GM18505 (cell line): Measurements from ENCODE around the gene AOC3.

Experiments
- ATAC-seq: cut with Tn5 transposase; IDR thresholded peaks from one replicate; pipeline ENCODE4 v1.9.1; 2021; ENCODE audit not compliant: unreplicated experiment
- POLR2A ChIP-seq: IDR thresholded peaks from 4 replicates; pipeline ENCODE4 v1.6.1; 2011; ENCODE audit warnings: borderline replicate concordance; ENCODE audit not compliant: insufficient read depth, insufficient read length; ENCODE audit errors: extremely low read depth

The AOC3 gene, protein sequence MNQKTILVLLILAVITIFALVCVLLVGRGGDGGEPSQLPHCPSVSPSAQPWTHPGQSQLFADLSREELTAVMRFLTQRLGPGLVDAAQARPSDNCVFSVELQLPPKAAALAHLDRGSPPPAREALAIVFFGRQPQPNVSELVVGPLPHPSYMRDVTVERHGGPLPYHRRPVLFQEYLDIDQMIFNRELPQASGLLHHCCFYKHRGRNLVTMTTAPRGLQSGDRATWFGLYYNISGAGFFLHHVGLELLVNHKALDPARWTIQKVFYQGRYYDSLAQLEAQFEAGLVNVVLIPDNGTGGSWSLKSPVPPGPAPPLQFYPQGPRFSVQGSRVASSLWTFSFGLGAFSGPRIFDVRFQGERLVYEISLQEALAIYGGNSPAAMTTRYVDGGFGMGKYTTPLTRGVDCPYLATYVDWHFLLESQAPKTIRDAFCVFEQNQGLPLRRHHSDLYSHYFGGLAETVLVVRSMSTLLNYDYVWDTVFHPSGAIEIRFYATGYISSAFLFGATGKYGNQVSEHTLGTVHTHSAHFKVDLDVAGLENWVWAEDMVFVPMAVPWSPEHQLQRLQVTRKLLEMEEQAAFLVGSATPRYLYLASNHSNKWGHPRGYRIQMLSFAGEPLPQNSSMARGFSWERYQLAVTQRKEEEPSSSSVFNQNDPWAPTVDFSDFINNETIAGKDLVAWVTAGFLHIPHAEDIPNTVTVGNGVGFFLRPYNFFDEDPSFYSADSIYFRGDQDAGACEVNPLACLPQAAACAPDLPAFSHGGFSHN

DNA sequence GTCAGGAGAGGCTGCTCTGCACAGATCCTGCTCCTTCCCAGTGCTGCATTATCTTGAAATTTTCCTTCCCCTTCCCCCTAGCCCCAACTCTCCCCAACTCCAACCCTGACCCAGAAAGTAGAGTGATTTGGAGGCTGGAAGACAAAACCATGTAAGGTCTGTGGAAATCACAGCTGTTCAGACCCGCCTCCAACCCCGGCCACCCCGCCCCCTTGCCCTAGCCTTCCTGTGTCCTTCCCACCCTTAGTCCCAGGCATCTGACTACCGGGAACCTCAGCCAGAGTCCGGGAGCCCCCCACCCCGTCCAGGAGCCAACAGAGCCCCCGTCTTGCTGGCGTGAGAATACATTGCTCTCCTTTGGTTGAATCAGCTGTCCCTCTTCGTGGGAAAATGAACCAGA, at the start of gene AOC3:
AOC3 (plus strand) TSS at position 246 of the 400 bp plus-strand sequence; CDS start at position 391, 145 bp downstream.
- TF ChIP-seq POLR2A: no peak
- ATAC-seq: no peak

DNA sequence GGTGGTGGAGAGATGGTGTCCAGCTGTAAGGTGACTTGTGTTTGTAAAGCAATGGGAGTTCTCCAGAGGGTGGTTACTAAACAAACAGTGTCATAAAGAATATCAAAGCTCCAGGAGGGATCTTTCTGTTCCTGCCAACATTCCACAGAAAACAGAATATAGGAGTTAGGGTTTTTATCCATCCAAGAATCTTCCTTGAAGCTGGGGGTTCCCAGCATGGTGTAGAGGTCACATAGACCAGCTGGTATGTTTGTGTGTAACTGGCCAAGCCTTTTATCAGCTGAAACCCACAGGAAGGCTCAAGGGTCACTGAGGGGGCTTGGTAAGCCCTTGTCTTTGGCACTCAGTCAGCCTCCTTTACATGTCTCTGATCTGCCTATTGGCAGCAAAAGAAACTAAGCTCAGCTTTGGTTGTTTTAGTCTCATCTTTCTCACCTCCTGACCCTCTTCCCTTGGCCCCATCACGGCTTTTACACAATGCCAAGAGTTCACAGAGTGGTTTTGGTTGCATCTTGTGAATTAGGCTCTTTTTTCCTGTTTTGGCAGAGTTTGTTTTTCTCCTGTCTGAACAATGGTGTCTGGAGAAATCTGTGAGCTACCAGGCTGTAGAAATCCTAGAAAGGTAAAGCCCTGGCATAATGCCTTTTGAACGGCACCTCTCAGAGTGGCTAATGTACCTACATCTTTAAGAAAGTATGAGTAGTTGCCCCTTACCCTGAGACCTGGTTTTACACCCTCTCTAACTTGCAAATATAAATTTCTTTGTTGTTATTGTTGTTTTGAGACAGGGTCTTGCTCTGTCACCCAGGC, 47.7 kb upstream of the AOC3 start:
- no peak for TF ChIP-seq POLR2A
- ATAC-seq: no peak

DNA sequence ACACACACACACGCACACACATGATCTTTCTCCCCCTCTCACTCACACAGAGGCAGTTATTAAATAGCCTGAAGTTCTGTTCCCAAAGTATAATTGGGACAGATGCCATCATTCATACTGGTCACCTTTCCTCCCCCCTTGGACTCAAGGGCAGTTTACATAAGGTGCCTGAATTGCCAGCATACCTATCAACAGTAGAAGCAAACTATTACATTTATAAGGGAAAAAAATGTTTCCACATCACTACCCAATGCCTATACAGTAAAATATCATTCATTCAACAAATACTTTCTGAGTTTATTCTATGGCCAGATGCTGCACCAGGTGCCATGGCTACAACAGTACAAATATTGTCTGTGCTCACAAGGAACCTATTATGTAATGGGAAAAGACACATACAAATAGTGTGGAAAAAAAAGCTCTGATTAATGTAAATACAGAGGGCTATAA, 46.1 kb upstream of the AOC3 start:
- TF ChIP-seq POLR2A: no peak
- ATAC-seq: no peak

DNA sequence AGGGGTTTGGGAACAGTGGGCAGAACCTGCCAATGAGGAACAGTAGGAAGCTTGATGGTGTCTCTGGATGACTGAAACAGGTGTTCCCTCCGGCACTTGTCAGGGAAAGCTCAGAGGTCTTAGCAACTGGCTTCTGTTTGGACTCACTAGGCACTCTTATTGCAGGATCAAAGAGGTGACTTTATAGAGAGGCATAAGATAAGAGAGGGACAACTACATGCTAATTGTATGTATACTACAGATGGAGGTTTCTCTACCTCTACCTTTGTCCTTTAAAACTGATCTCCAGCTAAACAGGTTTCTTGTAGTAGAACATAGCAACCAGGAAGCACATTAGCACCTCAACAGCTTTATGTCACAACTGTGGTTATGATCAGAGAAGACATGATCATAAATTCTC, 44.8 kb upstream of the AOC3 start:
- TF ChIP-seq POLR2A: no peak
- ATAC-seq: no peak

DNA sequence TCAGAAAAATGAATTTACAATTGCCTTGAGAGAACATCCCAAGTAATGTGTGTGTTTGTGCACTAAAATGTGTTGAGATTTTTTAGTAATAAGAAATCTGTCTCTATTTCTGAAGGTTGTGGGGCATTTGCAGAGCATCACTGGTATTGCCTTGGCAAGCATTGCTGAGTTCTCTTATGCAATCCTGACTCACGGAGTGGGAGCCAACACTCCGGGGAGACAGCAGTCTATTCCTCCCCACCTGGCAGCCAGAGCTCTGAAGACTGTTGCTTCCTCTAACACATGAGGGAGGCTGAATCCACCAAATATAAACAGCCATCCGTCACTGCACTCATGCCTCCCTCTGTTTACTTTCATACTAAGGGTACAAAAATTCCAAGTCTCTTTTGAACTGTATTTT, 41.7 kb upstream of the AOC3 start:
- TF ChIP-seq POLR2A: no peak
- no peak for ATAC-seq

DNA sequence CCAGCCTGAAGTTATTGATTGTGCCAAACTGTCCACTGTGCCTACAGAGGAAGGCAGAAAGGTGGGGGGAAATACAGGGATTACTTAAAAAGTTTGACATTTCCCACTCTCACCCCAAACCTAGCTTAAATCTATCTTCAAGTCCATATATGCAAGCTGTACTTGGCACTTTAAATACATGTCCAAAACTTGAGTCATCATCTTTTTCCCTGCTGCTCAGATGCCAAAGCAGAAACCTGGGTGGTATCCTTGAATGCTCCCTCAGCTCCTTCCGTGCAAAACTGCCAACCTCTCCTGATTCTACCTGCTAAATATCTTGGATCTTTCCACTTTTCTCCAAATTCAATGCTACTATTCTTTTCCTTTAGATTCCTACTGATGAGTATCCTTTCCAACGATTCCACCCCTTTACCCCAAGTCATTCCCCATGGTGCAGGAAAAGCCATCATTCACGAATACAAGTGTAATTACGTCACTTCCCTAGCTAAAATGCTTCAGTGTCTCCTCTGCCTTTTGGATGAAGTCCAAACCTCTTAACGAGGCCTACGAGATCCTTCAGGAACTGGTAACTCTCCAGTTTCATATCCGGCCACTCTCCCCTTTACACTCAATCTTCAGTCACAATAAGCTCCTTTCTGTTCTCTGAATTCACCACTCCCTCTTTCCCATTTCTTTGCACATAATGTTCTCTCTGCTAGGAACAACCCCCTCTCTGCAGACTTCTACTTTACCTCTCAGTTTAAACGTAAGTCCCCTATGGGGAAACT, 36.2 kb upstream of the AOC3 start:
- ATAC-seq: no peak
- no peak for TF ChIP-seq POLR2A

DNA sequence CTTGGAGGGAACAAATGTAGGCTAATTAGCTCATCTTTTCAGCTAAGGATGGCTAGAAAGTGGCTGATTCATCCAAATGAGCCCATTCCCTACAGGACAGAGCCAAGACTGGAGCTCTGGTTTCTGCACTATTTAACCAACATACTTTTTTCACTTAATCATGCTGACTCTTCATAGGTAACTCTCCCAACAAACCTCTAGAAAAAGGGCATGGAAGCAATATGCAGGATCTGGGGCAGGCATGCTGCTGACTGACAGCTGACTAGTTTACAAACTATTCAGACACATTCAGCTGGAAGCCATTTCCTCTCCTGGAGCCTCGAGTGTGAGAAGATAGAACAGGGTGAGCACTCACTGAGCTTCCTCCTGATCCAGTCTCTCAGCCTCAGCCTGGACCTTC, 33.1 kb upstream of the AOC3 start:
- no peak for ATAC-seq
- no peak for TF ChIP-seq POLR2A

DNA sequence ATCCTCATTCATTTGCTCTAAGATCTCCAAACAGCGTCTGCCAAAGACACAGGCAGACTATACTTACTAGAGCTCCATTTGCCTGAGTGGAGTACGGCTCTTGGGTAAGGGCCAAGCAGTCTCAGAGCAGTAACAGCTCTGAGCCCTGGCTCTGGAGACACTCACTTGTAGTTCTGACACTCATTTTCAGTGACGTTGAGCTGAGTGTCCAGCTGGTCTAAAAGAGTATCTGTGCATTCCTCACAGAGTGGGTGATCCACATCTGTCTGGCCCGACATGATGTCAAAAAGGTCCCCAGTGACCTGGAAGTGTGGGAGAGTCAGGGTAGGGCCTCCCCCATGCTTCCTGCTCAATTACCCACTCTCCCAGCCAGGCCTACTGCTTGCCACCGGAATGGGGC, 32.6 kb upstream of the AOC3 start:
- TF ChIP-seq POLR2A: no peak
- no peak for ATAC-seq

DNA sequence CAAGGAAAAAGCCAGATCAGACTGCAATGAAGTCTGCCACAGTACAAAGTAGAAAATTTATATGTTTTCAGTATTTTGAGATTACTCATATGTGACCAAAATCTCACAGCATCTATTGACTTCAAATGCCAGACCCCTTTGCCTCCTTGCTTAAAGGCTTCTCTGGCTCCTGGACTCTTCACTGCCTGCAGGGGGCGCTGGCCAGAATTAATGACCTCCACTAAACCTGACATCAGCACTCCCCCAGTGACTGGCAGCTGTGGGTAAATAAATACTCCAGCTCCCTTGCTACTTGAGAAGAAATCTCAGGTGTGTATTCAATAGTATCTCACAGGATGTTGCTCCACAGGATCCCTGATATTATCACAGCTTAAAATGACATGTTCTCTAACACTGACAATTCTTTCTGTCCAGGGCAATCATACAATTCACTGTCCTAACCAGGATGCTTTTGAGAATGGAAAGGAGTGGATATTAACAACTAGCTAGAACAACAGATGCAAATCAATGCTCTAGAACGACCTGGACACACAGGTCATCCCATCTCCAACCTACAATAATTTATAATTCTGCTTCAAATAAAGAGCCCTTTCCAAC, 31.0 kb upstream of the AOC3 start:
- TF ChIP-seq POLR2A: peak; percentile 14
- no peak for ATAC-seq

DNA sequence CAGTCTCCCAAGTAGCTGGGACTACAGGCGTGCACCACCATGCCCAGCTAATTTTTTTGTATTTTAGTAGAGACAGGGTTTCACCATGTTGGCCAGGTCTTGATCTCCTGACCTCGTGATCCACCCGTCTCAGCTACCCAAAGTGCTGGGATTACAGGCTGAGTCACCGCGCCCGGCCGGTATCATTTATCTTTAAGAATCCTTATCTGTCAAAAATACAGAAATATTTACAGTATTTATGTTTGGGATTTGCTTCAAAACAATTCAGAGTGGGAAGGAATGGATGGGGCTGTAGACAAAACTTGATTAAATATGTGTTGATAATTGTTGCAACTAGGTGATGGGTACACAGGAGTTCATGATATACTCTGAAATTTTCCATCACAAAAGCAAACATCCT, 29.8 kb upstream of the AOC3 start:
- ATAC-seq: no peak
- no peak for TF ChIP-seq POLR2A

DNA sequence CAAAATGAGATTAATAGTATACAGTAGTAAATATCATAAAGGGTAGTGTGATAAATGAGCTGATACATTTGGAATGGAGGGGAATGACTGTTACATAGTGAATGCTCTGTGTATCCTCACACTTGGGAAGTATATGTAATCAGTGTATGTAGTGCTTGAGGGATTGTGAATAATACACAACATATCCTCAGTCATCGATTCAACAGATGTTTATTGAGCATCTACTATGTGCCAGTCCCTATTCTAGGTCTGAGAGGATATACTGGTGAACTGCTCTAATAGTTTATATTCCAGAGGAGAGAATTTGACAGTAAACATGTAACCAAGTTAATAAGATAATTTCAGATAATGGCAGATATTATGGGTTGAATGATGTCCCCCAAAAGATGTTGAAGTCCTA, 23.5 kb upstream of the AOC3 start:
- no peak for ATAC-seq

DNA sequence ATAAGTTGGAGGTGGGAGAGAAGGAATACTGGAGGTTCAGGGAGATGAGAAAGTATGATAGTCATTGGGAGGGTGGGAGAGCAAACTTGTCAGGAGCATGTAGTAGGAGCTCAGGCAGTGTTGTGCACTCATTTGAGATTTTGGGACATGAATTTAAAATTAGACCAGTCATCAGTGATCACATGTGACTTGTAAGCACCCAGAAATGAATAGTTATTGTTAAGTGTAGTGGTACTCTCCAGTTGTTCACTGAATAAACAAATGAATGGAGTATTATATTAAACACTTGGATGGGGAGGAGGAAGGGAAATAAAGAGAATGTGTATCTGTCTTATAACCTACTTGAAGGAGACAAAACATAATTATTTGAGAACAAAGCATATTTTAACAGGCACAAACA, 20.0 kb upstream of the AOC3 start:
- TF ChIP-seq POLR2A: no peak
- no peak for ATAC-seq

More for the DNA sequence above, 23.5 kb upstream of the AOC3 start:
- no peak for TF ChIP-seq POLR2A
